Measurements from ENCODE around the gene ZBTB16.

ZBTB16 gene

DNA sequence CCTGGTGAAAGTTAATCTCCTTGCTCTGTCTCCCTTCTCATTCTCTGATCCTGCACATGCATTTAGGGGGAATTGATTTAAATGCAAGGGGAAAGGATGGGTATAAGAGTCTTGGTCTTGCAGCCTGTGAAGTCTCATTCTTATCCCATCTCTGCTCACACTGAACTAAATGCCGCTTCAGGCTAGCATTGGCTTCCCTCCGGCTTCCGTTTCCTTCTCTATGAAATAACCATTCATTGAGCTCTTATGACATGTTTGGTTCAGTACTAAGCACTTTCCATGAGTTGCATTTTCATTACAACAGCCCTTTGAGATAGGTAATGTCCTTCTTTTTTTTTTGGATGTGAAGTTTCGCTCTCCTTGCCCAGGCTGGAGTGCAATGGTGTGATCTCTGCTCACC is 5.6 kb downstream of the ZBTB16 start:
- no peak for DNase-seq

DNA sequence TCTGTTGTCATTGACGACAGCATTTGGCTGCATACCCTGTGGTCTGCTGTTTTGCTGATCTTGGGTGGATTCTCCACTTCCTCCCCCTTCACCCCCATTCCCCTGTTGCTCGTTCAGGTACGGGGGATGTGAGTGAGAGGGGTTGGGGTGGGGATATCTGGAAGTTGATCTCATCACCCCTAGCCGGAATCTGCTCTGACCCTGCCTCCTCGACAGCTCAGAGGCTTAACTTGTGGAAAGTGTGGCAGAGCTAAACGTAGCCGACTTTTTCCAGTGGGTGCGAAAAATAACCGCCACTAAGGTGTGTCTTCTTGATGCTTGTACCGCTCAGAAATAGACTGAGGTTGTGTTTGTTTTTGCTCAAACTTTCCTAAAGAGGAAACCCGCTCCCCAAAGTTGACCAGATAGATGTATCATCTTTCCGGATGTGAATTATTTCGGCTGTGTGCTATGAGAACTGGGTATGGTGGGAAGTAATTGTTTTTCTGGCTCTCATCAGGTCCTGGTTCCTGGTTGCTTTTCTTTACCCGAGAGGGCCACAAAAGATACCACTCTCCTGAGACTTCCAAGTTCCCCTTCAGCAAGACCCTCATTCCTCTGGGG is 6.6 kb downstream of the ZBTB16 start:
- peak; percentile 50 to 62 for DNase-seq

DNA sequence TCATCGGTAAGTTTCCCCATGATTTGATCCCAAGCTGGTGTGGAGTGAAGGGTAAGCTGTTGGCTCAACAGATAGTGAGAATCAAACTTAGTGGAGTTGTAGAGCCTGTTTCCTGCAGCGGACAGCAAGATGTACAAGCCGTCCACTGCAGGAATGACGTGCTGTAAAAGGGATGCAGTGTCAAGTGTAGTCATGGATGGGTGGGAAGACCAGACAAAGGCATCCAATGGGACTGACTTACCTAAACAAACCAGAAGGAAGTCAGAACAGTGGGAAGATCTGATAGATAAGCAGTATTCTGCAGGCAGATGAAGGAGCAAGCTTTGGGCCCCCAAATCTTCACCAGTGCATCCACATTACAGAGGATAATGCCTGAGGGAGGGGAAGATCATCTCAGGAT is 8.8 kb downstream of the ZBTB16 start:
- no peak for DNase-seq

DNA sequence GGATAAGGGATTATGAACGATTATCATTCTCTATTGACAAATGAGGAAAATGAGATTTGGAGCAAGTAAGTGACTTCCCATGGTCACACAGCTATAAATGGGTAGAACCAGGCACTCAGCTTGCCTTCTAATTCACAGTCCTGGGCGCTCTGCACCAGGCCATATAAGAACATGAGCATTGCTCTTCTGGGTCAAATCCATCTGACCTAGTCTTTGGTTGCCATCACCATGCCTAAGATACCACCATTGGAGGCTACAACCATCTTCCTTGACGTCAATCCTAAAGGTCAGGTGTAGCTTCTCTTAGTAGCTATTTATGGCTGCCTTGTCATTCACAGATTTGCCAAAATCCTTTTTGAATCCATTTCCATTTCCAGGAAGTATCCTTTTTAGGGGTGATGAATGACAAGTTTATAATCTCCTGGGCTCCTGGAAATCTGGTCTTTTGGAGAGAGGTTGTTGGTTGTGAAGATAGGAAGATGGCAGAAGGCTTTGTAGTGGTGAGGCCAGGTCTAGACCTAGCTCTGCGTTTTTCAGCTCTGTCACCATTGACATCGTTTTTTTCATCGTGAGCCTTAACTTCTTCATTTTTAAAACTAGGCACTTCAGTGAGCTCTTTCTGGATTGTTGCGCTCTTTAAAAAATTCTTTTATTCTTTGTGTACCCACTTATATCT is 11.1 kb downstream of the ZBTB16 start:
- no peak for DNase-seq

DNA sequence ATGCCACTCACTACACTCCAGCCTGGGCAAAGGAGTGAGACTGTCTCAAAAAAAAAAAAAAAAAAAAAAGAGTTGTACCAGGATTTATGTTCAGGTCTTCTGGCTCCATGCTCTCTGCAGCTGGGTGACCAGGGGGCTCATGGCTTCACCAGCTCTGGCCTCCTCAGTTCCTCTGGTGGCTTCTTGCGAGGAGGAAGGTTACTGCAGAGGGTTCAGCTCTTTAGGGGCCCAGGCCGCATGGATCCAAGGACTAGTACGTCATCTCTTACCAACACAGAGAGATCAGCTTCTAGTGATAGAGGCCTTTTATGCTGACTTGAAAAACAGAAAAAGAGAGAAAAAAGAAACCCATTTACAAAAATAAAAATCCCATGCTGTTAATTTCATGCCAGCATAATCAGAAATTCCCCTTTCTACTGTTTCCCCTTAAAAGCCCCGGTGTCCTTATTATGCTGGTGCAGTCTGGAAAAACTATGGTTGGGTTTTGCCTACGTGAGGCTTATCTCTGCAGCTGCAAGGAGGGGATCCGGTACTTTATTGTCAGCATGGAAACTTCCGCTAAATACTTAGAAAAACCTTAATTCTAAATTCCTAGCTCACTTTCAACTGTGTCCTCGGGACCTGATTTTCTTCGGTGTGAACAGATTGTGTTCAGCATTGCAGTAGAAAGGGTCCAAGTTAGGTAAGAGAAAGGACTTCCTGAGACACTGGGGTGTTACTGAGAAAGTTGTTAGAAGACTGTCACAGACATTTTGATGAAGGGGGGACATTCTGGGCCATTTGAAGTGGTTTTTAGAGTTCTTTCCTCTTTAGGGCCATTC is 13.7 kb downstream of the ZBTB16 start:
- DNase-seq: peak in 1 of 2 donors; percentile 29

DNA sequence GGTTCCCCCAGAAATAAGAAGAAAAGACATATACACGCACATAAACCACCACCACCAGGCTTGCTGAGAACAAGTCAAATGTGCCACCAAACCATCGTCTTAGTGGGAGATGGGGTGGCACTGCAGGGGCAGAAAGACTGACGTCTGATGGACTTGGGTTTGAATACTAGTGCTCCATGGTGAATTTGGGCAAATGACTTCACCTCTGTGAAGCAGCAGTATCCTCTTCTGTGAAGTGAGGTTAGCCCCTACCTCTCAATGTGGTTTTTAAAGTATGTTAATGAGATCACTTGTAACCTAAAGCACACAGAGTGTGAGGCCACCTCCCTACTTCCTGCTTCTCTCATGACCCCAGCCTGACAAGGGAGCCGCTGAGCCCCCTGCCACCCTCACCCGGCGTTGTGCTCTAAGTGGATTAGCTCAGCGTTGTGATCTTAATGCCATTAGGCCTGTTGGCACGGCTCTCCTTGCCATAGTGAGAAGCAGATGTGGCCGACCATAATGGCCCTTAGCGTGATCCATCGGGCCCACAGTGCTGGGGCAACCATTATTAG is 14.4 kb downstream of the ZBTB16 start:
- peak; percentile 59 to 63 for DNase-seq

DNA sequence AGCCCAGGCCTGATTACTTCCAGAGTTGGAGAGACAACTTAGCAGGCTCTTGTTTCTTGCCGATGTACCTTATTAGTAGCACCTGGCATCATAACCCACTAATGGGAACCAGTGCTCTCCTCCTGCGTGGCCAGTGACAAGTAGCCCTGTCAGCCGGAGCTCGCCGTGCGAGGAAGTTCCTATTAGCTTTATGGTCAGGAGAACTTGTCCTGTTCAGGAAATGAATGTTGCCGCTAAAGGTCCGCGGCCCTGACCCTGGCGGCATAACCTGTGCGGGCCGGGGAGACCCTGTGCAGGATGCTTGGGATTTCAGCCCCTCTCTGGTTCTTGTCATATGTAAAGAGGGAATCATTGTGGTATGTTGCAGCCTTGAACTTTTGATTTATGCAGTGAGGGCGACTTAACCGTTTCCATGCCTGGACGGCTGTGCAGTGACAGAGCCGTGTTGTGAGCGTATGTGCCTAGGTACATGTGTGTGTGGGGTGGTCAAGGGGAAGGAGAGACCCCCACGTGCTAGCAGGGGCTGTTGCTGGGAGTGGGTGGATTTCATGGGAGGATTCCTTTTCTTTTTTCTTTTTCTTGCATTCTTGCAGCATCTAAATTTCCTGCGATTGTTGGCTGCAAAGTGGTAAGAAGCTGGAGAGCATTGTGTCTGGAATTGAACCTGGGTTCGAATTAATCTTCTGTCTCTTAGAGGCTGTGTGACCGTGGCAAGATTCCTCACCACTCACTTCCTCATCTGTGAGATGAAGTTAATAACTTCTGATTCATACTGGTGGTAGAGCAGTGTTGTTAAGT is 15.2 kb downstream of the ZBTB16 start:
- DNase-seq: no peak

DNA sequence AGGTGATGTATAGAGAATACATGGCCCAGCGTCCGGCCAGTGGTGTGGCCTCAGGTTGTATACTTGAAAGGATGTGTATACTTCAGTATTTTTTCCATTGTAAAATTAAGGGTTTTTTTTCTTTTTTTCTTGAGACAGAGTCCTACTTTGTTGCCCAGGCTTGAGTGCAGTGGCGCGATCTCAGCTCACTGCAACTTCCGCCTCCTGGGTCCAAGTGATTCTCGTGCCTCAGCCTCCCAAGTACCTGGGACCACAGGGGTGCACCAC is 15.8 kb downstream of the ZBTB16 start:
- no peak for DNase-seq

DNA sequence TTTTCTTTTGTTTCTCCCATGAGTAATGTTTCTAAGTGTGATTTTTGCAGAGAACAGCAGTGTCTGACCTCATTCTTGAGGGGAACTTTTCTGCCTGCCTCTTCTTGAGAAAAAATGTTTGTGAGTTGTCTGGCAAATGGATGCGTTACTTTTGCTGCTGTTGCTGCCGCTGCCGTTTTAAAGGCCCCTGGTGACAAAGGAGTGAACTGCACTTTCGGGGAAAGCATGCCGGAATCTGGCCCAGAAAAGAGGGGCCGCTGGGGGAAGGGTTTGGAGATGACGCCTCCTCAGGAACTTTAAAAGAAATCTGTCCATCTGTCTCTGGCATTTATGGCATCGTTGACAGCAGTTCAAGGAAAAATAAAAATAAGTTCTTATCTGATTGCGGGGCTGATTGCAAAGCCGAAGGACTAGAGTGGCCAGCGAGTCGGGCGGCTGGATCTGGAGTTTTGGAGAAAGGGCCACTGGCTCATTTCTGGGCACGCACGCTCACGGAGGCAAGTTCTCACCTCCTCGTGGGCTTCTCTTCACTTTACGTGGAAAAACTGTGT is 16.5 kb downstream of the ZBTB16 start:
- DNase-seq: peak; percentile 70 to 74

DNA sequence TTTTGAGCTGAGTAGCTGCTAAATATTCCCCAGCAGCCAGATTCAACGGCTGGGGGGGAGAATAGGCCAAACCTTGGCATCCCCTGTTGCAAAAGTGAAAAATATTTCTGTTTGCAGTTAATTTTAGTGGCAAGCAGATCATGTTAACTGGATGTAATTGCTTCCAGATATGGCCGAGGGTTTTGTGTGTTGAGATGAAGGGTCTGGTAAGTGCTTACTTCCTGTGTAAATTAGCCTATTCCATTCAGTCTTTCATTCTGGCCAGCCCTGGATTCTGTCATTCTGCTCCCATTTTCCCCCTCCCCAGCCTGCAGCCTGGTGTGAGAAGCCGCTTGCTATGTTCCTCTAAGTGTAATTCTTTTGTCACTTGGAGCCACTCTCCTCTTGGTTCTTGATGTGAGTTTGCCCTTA is 17.4 kb downstream of the ZBTB16 start:
- DNase-seq: no peak

DNA sequence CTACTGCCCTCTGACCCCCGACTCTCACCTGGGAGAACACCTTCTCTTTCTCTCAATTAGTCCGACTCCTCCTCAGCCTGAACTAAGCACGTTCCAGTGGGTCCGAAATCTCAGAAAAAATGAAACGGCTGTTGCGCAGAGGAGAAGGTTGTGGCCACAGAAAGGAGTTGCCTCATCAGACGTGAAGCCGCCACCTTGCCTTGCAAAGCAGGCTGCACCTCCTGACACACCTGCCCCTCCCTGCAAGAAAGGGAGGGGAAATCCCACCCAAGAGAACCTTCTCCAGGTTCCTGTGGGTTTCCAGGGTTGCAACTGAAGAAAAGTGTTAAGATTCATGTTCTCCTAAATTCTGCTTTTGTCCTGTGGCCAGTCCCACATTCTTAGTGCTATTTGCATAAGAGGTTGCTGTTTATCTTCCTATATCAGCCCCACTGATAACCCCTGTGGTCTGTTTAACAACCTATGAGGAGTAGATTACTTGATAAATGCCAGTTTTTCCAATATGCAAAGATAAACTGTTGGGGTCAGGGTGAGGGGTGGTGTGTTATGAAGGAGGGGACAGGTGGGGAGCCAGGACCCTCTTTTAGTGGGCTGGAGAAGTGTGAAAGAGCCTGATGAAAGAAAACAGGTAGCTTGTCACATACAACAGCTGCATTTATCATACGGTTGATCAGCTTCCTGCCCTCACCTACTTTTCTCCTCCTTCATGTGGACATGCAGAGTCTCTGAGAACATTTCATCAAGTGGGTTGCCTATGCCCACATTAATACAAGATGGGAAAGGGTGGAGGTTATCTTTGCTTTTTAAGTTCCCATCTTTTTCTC is 18.2 kb downstream of the ZBTB16 start:
- peak; percentile 53 to 57 for DNase-seq

DNA sequence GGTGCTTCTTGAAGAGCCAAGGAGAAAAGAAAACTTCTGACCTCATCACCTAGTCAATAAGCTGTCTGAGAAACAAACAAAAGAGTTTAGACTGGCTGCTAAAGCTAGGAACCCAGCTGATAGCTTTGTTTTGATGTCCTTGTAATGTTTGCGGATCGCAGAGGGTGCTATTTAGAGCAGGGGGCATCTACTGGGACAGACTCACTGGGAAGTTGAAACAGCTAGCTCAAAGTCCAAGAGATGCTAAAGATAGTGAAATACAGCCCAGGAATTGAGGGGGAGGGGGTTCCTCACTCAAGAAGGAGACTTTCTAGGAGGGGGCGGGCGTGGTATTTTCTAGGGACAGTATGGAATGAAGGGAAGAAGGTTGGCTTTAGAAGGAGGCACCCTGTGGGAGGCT is 18.9 kb downstream of the ZBTB16 start:
- no peak for DNase-seq

DNA sequence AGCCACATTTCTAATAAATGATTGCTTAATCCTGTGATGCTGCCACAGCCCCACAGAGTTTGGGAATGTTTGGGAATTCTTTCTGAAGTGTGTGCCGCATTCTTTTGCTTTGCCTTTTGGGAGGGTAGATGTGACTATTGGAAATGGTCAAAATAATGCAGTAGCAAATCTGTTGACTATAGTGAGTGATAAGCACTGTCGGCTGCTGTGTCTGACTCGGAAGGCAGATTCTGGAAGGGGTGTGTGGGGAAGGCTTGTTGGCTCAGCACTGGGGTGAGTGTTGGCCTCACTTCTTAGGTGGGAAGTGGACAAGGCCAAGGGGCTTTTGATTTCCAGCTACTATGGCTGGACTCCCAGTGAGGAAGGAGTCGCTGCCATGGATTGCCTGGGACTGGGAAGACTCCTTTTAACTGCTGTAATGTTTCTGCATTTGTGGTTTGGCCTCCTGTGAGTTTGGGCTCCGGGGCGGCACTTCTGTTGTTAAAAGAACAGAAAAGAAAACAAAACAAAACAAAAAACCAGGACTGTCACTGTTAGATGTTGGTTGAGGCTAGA is 20.1 kb downstream of the ZBTB16 start:
- no peak for DNase-seq

DNA sequence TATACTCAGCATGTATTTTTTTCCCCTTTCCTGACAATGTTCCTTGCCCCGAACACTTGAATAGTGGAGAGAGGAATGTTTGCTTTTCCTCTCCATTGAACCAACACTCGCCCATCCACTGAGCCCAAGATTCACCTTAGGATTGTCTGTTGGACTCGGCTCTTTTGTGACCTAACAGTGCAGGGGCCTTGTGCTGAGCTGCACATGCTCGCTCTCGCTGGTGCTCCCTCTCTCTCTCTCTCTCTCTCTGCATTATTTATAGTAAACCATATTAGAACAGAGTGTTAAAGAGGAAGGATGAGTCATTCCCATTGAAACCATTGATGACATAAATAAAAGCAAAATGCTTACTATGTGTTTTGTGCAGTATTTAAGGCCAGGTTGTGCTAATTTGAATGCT is 20.7 kb downstream of the ZBTB16 start:
- DNase-seq: peak; percentile 54 to 68

DNA sequence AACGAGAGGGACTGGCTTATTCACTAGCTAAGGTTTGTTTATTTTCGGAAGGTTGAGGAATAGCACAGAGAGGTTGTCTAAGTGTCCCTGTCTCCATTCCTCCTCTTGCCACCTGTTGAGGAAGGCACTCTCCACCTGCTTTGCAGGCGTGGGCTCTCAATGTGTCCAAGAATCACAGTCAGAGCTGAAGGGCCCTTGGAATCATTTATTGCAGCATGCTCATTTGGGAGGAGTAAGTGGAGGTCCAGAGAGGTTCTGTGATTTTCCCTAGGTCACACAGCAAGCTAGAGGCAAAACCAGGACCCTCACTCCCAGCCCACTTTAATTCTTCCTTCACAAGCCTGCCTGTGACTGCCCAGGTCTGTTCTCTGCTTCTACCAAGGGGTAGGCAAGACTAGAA is 21.3 kb downstream of the ZBTB16 start:
- no peak for DNase-seq

DNA sequence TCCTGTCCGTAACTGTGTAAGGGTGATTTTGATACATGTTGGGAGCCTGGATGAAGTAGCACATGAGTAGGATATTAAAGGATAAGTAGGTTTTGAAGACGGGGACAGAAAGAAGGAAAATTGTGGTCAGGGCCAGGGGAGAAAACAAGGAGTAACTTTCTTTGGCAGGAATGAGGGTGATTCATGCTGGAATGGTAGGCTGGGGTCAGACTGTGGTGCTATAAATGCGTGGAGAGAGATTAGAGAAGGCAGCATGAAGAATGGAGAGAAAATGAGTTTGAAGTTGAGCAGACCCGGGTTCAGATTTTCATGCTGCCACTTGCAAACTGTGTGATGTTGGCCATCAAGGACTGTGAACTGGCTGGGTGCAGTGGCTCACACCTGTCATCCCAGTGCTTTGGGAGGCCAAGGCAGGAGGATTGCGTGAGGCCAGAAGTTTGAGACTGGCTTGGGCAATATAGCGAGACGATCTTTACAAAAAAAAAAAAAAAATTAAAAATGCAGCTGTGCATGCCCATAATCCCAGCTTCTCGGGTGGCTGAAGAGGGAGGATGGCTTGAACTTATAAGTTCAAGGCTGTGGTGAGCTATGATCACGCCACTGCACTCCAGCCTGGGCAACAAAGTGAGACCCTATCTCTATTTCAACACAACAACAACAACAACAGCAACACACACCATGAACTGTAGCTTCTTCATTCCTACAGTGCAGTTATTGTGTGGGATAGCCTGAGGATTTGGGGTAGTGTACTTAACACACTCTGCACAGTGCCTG is 22.3 kb downstream of the ZBTB16 start:
- DNase-seq: no peak

DNA sequence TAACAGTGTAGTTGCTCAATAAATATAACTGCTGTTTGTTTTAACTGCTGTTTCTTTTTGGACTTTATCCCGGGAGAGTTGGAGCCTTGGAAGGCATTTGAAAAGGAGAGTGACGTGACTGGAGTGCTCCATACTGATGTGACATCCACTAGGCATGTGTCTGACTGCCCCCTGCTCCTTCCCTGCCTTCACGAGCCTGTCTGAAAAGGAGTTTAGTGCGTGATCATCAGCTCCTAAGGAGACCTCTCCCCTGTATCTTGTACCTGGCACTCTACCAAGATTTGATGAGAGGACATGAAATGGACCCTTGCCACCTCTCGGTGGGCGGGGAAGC is 22.9 kb downstream of the ZBTB16 start:
- DNase-seq: no peak

DNA sequence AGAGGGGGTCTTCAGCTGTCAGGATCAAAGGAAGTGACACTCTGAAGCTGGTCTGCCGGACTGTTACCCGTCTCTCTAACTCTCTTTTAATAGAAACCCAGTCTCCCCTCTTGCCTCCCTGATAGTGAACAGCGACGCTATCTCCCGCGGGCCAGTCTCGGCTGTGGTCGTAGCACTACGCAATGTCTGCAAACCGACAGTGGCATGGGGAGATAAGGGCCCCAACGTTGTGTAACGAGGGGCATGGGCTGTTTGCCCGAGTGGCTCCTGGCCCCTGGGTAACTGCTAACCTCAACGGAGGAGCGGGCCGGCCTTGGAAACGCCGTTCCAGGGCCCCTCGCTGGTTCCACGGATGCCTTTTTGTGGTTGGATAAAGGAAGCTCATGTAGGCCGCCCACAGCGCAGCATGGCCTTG is 23.3 kb downstream of the ZBTB16 start:
- peak in 1 of 2 donors; percentile 59 for DNase-seq

DNA sequence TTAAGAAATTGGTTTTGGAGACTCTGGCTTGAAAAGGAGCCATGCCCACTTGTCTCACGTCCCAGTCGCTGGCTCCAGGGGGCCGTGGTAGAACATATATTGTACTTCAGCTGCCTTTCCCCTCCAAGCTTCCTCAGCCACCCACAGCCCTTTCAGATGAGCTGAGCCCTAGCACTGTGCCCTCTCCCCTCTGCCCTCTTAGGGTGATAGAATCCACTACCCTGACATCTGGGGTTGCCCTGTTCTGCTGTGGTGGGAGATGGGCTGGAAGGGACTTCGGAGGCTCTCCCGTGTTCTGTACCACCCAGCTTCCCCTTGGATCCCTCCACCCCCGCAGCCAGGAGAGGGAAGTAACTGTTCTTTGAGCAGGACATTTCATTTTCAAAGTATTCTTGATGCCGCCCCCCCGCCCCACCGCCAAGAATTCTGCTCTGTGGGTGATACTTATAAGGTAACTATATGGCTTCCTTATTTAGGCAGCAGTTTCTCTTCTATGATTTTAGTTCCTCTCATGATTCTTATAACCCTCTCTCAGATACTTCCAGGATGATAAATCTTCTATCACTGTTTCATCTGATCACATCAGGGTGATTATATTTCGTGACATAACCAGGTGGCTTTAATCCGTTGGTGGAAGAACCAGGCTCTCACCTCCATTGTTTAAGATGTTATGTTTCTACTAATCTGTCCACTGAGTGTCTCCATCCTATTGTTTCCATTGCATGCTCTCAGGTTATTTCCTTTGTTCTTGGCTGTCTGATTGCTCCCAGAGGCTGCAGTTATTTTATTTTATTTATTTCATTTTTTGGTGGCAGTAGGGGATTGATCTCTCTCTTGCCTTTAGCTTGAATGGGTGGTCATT is 24.1 kb downstream of the ZBTB16 start:
- DNase-seq: no peak

DNA sequence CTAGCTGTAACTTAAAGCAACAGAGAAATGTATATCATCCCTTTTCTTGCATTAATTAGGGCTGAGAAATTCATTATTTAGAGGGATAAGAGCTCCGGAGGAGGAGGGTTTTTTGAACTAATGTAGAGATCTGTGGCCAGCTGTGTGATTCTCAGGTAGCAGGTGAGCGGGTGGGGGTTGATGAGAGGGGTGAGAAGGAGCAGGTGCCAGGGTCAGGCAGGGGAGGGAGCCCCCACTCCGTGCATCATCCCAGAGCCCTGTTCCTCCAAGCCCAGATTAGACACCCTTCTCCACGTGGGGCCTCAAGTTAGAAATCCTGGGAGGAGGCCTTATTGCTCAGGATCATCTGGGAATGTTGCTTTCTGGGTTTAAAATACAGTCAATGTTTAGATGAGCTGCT is 24.9 kb downstream of the ZBTB16 start:
- no peak for DNase-seq
